ENCODE measurements around the gene ATP8B3. TPM values are rescaled to one million over a fixed set of nuclear protein-coding genes. Genes with fewer than 3 reads are reported as not detected.

ATP8B3 gene
- total and polyA plus RNA-seq, 2 of the 13 experiments (the other 11 are each of a cell fraction or from before 2014, with no cell fraction given) = 2.6 to 5.9 TPM

GRCh38 chr19:1860042-1860775, 48.1 kb upstream of the ATP8B3 start (continued):
- TF ChIP-seq RXRA (CRISPR knock-in tag; IDR thresholded peaks at IDR 0.05) (0 out of 2 replicates have a peak, but pooled peaks have one; percentile 36), ZBTB14 (CRISPR knock-in tag; IDR thresholded peaks at IDR 0.05) (0 out of 2 replicates have a peak, but pooled peaks have one; percentile 14), PHB2 (IDR thresholded peaks at IDR 0.05; ENCODE audit: partially characterized antibody) (no peak), CREM (IDR thresholded peaks at IDR 0.05) (0 out of 2 replicates have a peak, but pooled peaks have one; percentile 11), CREM (CRISPR knock-in tag; IDR thresholded peaks at IDR 0.05) (no peak), ZNF335 (CRISPR knock-in tag; IDR thresholded peaks at IDR 0.05) (peak; percentile 80), MYPOP (CRISPR knock-in tag; IDR thresholded peaks at IDR 0.05) (no peak), PHF21A (CRISPR knock-in tag; IDR thresholded peaks at IDR 0.05) (peak; percentile 61), SIN3A (IDR thresholded peaks at IDR 0.05; ENCODE audit: borderline replicate concordance, low read depth, low read length) (peak; percentile 96; the same call in 1 of the 2 replicates), ZNF274 (CRISPR knock-in tag; IDR thresholded peaks at IDR 0.05) (no peak), NONO (IDR thresholded peaks at IDR 0.05) (no peak), NONO (CRISPR knock-in tag; conservative IDR thresholded peaks at IDR 0.05) (peak; percentile 88), TBL1XR1 (IDR thresholded peaks at IDR 0.05; ENCODE audit: borderline replicate concordance, low read length, partially characterized antibody) (peak; percentile 33), SAP130 (CRISPR knock-in tag; IDR thresholded peaks at IDR 0.05; ENCODE audit: low read depth) (peak; percentile 94), ZNF501 (CRISPR knock-in tag; IDR thresholded peaks at IDR 0.05) (0 out of 2 replicates have a peak, but pooled peaks have one; percentile 54), PBX3 (CRISPR knock-in tag; IDR thresholded peaks at IDR 0.05; ENCODE audit: borderline replicate concordance) (no peak), NFYC (CRISPR knock-in tag; IDR thresholded peaks at IDR 0.05) (no peak)
- TF ChIP-seq, protein P1, sequence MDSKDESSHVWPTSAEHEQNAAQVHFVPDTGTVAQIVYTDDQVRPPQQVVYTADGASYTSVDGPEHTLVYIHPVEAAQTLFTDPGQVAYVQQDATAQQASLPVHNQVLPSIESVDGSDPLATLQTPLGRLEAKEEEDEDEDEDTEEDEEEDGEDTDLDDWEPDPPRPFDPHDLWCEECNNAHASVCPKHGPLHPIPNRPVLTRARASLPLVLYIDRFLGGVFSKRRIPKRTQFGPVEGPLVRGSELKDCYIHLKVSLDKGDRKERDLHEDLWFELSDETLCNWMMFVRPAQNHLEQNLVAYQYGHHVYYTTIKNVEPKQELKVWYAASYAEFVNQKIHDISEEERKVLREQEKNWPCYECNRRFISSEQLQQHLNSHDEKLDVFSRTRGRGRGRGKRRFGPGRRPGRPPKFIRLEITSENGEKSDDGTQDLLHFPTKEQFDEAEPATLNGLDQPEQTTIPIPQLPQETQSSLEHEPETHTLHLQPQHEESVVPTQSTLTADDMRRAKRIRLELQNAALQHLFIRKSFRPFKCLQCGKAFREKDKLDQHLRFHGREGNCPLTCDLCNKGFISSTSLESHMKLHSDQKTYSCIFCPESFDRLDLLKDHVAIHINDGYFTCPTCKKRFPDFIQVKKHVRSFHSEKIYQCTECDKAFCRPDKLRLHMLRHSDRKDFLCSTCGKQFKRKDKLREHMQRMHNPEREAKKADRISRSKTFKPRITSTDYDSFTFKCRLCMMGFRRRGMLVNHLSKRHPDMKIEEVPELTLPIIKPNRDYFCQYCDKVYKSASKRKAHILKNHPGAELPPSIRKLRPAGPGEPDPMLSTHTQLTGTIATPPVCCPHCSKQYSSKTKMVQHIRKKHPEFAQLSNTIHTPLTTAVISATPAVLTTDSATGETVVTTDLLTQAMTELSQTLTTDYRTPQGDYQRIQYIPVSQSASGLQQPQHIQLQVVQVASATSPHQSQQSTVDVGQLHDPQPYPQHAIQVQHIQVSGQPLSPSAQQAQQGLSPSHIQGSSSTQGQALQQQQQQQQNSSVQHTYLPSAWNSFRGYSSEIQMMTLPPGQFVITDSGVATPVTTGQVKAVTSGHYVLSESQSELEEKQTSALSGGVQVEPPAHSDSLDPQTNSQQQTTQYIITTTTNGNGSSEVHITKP (CRISPR knock-in tag; IDR thresholded peaks at IDR 0.05; ENCODE audit: low read depth) = no peak
- TF ChIP-seq, protein P2, sequence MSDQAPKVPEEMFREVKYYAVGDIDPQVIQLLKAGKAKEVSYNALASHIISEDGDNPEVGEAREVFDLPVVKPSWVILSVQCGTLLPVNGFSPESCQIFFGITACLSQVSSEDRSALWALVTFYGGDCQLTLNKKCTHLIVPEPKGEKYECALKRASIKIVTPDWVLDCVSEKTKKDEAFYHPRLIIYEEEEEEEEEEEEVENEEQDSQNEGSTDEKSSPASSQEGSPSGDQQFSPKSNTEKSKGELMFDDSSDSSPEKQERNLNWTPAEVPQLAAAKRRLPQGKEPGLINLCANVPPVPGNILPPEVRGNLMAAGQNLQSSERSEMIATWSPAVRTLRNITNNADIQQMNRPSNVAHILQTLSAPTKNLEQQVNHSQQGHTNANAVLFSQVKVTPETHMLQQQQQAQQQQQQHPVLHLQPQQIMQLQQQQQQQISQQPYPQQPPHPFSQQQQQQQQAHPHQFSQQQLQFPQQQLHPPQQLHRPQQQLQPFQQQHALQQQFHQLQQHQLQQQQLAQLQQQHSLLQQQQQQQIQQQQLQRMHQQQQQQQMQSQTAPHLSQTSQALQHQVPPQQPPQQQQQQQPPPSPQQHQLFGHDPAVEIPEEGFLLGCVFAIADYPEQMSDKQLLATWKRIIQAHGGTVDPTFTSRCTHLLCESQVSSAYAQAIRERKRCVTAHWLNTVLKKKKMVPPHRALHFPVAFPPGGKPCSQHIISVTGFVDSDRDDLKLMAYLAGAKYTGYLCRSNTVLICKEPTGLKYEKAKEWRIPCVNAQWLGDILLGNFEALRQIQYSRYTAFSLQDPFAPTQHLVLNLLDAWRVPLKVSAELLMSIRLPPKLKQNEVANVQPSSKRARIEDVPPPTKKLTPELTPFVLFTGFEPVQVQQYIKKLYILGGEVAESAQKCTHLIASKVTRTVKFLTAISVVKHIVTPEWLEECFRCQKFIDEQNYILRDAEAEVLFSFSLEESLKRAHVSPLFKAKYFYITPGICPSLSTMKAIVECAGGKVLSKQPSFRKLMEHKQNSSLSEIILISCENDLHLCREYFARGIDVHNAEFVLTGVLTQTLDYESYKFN (CRISPR knock-in tag; conservative IDR thresholded peaks at IDR 0.05) = peak; percentile 65
